ENCODE measurements around the gene XXYLT1. TPM values are rescaled to one million over a fixed set of nuclear protein-coding genes. Genes with fewer than 3 reads are reported as not detected.

The XXYLT1 gene
- total RNA-seq, 1 donor from 2014 or later, result 16.4 TPM

GRCh38 chr3:195274259-195274966, 3.5 kb upstream of the XXYLT1 start:
- H3K4me1 Mint-ChIP-seq, result peaks cover 12% of the 10 kb centered on the region
- H4K20me1 ChIP-seq (ENCODE audit: low read depth), result peaks cover 12% of the 10 kb centered on the region
- H3K36me3 Mint-ChIP-seq, result peaks cover 2% of the 10 kb centered on the region
- H3K27ac ChIP-seq, result no peak overlapping the region
- H3K9me3 ChIP-seq (ENCODE audit: low read depth), result no peaks in the 10 kb centered on the region
- DNase-seq (ENCODE audit: low spot score), result no peak
- peaks cover 11% of the 10 kb centered on the region for H3K79me2 ChIP-seq (ENCODE audit: low read depth)
- H2AFZ ChIP-seq (replicated peaks), result no peak overlapping the region
- no peaks in the 10 kb centered on the region for H3K27me3 ChIP-seq
- H3F3A ChIP-seq (ENCODE audit: low read depth), result peaks cover 10% of the 10 kb centered on the region
- H3K4me2 ChIP-seq, result no peak overlapping the region
- peaks cover 11% of the 10 kb centered on the region for H3K4me1 ChIP-seq
- no peak overlapping the region for H3K9ac ChIP-seq
- H3K36me3 ChIP-seq, result peaks cover 6% of the 10 kb centered on the region
- TF ChIP-seq CTCF (IDR thresholded peaks at IDR 0.05), result no peak
- no peak for TF ChIP-seq EZH2phosphoT487 (IDR thresholded peaks at IDR 0.05)
- TF ChIP-seq EZH2 (IDR thresholded peaks at IDR 0.05), result no peak
- peaks cover 3% of the 10 kb centered on the region for H3K27me3 Mint-ChIP-seq (ENCODE audit: insufficient read depth, low read depth)
- H3K9me3 Mint-ChIP-seq, result no peaks in the 10 kb centered on the region
- H3K4me3 Mint-ChIP-seq, result no peak overlapping the region
- H3K4me3 ChIP-seq, result no peak overlapping the region
- H3K27ac Mint-ChIP-seq, result no peak overlapping the region

- H3K4me3 ChIP-seq, result peak overlapping the region; percentile 77
- peak; percentile 95 for DNase-seq (ENCODE audit: low spot score)
- peak overlapping the region; percentile 69 for H3K4me2 ChIP-seq
- peaks cover 6% of the 10 kb centered on the region for H3F3A ChIP-seq (ENCODE audit: low read depth)
- peak overlapping the region; percentile 74 for H2AFZ ChIP-seq (replicated peaks)
- H3K4me1 Mint-ChIP-seq, result peaks cover 24% of the 10 kb centered on the region
- peak overlapping the region; percentile 91 for H3K4me3 Mint-ChIP-seq
- H3K4me1 ChIP-seq, result peaks cover 11% of the 10 kb centered on the region
- no peaks in the 10 kb centered on the region for H3K36me3 ChIP-seq
- H3K27me3 Mint-ChIP-seq (ENCODE audit: insufficient read depth, low read depth), result peaks cover 3% of the 10 kb centered on the region
- H3K9me3 Mint-ChIP-seq, result no peaks in the 10 kb centered on the region
- peaks cover 37% of the 10 kb centered on the region for H3K79me2 ChIP-seq (ENCODE audit: low read depth)
- no peak overlapping the region for H3K9ac ChIP-seq
- peak overlapping the region; percentile 38 for H3K27ac ChIP-seq
- peaks cover 32% of the 10 kb centered on the region for H4K20me1 ChIP-seq (ENCODE audit: low read depth)
- H3K27me3 ChIP-seq, result no peaks in the 10 kb centered on the region
- peak overlapping the region; percentile 22 for H3K27ac Mint-ChIP-seq
- peak; percentile 92 for TF ChIP-seq CTCF (IDR thresholded peaks at IDR 0.05)
- TF ChIP-seq EZH2 (IDR thresholded peaks at IDR 0.05), result peak; percentile 6
- TF ChIP-seq EZH2phosphoT487 (IDR thresholded peaks at IDR 0.05), result no peak
- H3K9me3 ChIP-seq (ENCODE audit: low read depth), result no peaks in the 10 kb centered on the region
- peaks cover 4% of the 10 kb centered on the region for H3K36me3 Mint-ChIP-seq
Observed at GRCh38 chr3:195271410-195272243, 668 bp upstream of the XXYLT1 start.

GRCh38 chr3:195270079-195270816, 711 bp downstream of the XXYLT1 start:
- Histone ChIP-seq H3K79me2 (ENCODE audit: low read depth) (peaks cover 51% of the 10 kb centered on the region), H3K4me1 (peaks cover 11% of the 10 kb centered on the region), H4K20me1 (ENCODE audit: low read depth) (peaks cover 43% of the 10 kb centered on the region), H3K9me3 (ENCODE audit: low read depth) (no peaks in the 10 kb centered on the region), H3K4me2 (peak overlapping the region; percentile 76), H3F3A (ENCODE audit: low read depth) (peaks cover 6% of the 10 kb centered on the region), H2AFZ (replicated peaks) (peak overlapping the region; percentile 64), H3K4me3 (peak overlapping the region; percentile 77), H3K27me3 (no peaks in the 10 kb centered on the region), H3K36me3 (no peaks in the 10 kb centered on the region), H3K27ac (no peak overlapping the region), H3K9ac (no peak overlapping the region)
- Mint-ChIP-seq H3K27ac (peak overlapping the region; percentile 61), H3K4me3 (peak overlapping the region; percentile 94), H3K4me1 (peaks cover 24% of the 10 kb centered on the region), H3K9me3 (no peaks in the 10 kb centered on the region), H3K36me3 (peaks cover 10% of the 10 kb centered on the region), H3K27me3 (ENCODE audit: insufficient read depth, low read depth) (peaks cover 7% of the 10 kb centered on the region)
- peak; percentile 78 for DNase-seq (ENCODE audit: low spot score)
- no peak for TF ChIP-seq EZH2 (IDR thresholded peaks at IDR 0.05)
- TF ChIP-seq CTCF (IDR thresholded peaks at IDR 0.05), result no peak
- TF ChIP-seq EZH2phosphoT487 (IDR thresholded peaks at IDR 0.05), result no peak
